ENCODE results near the gene SNCB. TPM values are rescaled to one million over a fixed set of nuclear protein-coding genes. Genes with fewer than 3 reads are reported as not detected.

The SNCB gene
- total and polyA plus RNA-seq, 7 experiments from 2014 or later = not detected

DNA sequence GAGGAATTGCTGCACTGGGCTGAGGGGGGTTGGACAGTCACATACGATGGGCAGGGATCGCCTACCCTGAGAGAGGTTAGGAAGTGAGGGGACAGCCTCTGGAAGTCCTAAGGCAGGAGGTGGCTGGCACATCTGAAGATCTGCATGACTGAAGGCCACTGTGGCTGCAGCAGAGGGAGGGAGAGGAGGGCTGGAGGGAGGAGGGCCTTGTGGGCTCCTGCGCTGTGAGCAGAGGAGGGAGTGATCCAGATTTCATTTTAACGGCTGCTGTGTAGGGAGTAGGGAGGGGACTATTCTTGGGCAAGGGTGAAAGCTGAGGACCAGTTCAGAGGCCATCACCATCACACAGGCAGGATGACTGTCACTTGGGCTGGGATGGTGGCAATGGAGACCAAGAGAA lies 7.2 kb upstream of the SNCB start:
- H3K27me3 ChIP-seq (ENCODE audit: control insufficient read depth in 2 of 2, insufficient read depth in 2 of 2, low read length in 2 of 2) = peaks cover 0 to 4% of the 10 kb centered on the region in 2 donors
- Mint-ChIP-seq H3K36me3 (peaks cover 0 to 5% (median 0%) of the 10 kb centered on the region in 5 donors), H3K27me3 (peaks cover 19 to 55% (median 25%) of the 10 kb centered on the region in 5 donors), H3K4me1 (peaks cover 0 to 8% (median 0%) of the 10 kb centered on the region in 7 donors), H3K9me3 (peaks cover 0 to 5% (median 0%) of the 10 kb centered on the region in 11 donors), H3K27ac (no peak overlapping the region), H3K4me3 (no peak overlapping the region)
- H3K36me3 ChIP-seq (ENCODE audit: control insufficient read depth in 2 of 3, insufficient read depth in 3 of 3, low read length in 3 of 3) = no peaks in the 10 kb centered on the region
- H3K27ac ChIP-seq (ENCODE audit: low read depth, low read length) = no peak overlapping the region
- CTCF ChIA-PET = no interaction called here
- no peak overlapping the region for H3K4me3 ChIP-seq (ENCODE audit: low read length)
- POLR2A ChIA-PET = no interaction called here
- intact Hi-C loops (cut with micrococcal nuclease) = no loop called here
- no peaks in the 10 kb centered on the region for H3K9me3 ChIP-seq (ENCODE audit: control insufficient read depth in 2 of 3, low read length in 3 of 3)
- DNase-seq (no peak), ATAC-seq (no peak)
- no peaks in the 10 kb centered on the region for H3K4me1 ChIP-seq (ENCODE audit: control insufficient read depth in 2 of 2, insufficient read depth in 2 of 2, low read length in 2 of 2)

GRCh38 chr5:176636426-176636825 lies 6.1 kb upstream of the SNCB start:
- no peak overlapping the region for H3K27ac ChIP-seq (ENCODE audit: low read depth, low read length)

GRCh38 chr5:176633598-176633997 lies 3.3 kb upstream of the SNCB start:
- Histone ChIP-seq H3K27me3 (ENCODE audit: control insufficient read depth in 2 of 2, insufficient read depth in 2 of 2, low read length in 2 of 2) (peaks cover 4 to 20% of the 10 kb centered on the region in 2 donors), H3K4me1 (ENCODE audit: control insufficient read depth in 2 of 2, insufficient read depth in 2 of 2, low read length in 2 of 2) (peaks cover 8 to 15% of the 10 kb centered on the region in 2 donors), H3K36me3 (ENCODE audit: control insufficient read depth in 2 of 3, insufficient read depth in 3 of 3, low read length in 3 of 3) (no peaks in the 10 kb centered on the region), H3K4me3 (ENCODE audit: low read length) (no peak overlapping the region), H3K27ac (ENCODE audit: low read depth, low read length) (no peak overlapping the region), H3K9me3 (ENCODE audit: control insufficient read depth in 2 of 3, low read length in 3 of 3) (no peaks in the 10 kb centered on the region)
- Mint-ChIP-seq H3K4me3 (no peak overlapping the region), H3K27ac (no peak overlapping the region), H3K9me3 (peaks cover 0 to 5% (median 0%) of the 10 kb centered on the region in 11 donors), H3K4me1 (peaks cover 5 to 16% (median 11%) of the 10 kb centered on the region in 7 donors), H3K36me3 (peaks cover 0 to 7% (median 4%) of the 10 kb centered on the region in 5 donors), H3K27me3 (peaks cover 42 to 85% (median 49%) of the 10 kb centered on the region in 5 donors)
- ChIA-PET CTCF (interaction anchor here (1.3 to 2.1 kb wide), 2 partner anchors 24 to 27 kb away, joined by 3 to 5 read pairs; no protein-coding TSS in a partner anchor), POLR2A (interaction anchor here (1.0 kb wide), 1 partner anchor 14 kb away, joined by 3 read pairs; the partner anchor contains the start of gene TSPAN17)
- ATAC-seq (no peak), DNase-seq (no peak)
- intact Hi-C loops (cut with micrococcal nuclease) = no loop called here

More at GRCh38 chr5:176636426-176636825, 6.1 kb upstream of the SNCB start:
- Mint-ChIP-seq H3K27me3 (peaks cover 24 to 65% (median 29%) of the 10 kb centered on the region in 5 donors), H3K36me3 (peaks cover 0 to 5% (median 0%) of the 10 kb centered on the region in 5 donors), H3K9me3 (peaks cover 0 to 5% (median 0%) of the 10 kb centered on the region in 11 donors), H3K4me3 (no peak overlapping the region), H3K4me1 (peaks cover 0 to 8% (median 0%) of the 10 kb centered on the region in 7 donors), H3K27ac (no peak overlapping the region)
- Histone ChIP-seq H3K4me1 (ENCODE audit: control insufficient read depth in 2 of 2, insufficient read depth in 2 of 2, low read length in 2 of 2) (no peaks in the 10 kb centered on the region), H3K27me3 (ENCODE audit: control insufficient read depth in 2 of 2, insufficient read depth in 2 of 2, low read length in 2 of 2) (peaks cover 0 to 9% of the 10 kb centered on the region in 2 donors), H3K9me3 (ENCODE audit: control insufficient read depth in 2 of 3, low read length in 3 of 3) (no peaks in the 10 kb centered on the region), H3K4me3 (ENCODE audit: low read length) (no peak overlapping the region), H3K36me3 (ENCODE audit: control insufficient read depth in 2 of 3, insufficient read depth in 3 of 3, low read length in 3 of 3) (no peaks in the 10 kb centered on the region)
- ATAC-seq (no peak), DNase-seq (no peak)
- ChIA-PET POLR2A (no interaction called here), CTCF (no interaction called here)
- intact Hi-C loops (cut with micrococcal nuclease) = no loop called here

DNA sequence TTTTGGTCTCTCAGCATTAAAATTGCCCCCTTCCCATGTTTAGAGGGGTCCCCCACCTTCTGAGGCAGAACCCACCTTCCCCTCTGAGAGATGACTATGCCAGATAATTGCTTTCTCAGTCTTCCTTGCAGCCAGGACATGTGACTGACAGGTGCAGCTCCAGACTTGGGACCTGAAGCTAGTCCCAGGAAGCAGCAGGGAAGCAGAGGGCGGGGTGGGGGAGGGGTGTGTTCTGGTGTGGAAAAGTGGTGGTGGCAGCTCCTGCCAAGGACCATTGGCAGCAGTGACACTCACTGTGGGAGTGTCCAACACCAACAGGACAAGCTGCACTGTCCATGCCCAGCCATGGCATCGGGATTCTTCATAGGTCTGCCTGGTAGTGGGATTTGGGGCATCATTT lies 2.4 kb upstream of the SNCB start:
- Mint-ChIP-seq H3K36me3 (peaks cover 0 to 7% (median 4%) of the 10 kb centered on the region in 5 donors), H3K9me3 (peaks cover 0 to 5% (median 0%) of the 10 kb centered on the region in 11 donors), H3K4me1 (peaks cover 7 to 16% (median 11%) of the 10 kb centered on the region in 7 donors), H3K4me3 (no peak overlapping the region), H3K27me3 (peaks cover 50 to 87% (median 56%) of the 10 kb centered on the region in 5 donors), H3K27ac (no peak overlapping the region)
- no peaks in the 10 kb centered on the region for H3K9me3 ChIP-seq (ENCODE audit: control insufficient read depth in 2 of 3, low read length in 3 of 3)
- H3K27me3 ChIP-seq (ENCODE audit: control insufficient read depth in 2 of 2, insufficient read depth in 2 of 2, low read length in 2 of 2) = peaks cover 4 to 21% of the 10 kb centered on the region in 2 donors
- H3K27ac ChIP-seq (ENCODE audit: low read depth, low read length) = no peak overlapping the region
- intact Hi-C loops (cut with micrococcal nuclease) = no loop called here
- H3K36me3 ChIP-seq (ENCODE audit: control insufficient read depth in 2 of 3, insufficient read depth in 3 of 3, low read length in 3 of 3) = no peaks in the 10 kb centered on the region
- DNase-seq (no peak), ATAC-seq (no peak)
- ChIA-PET POLR2A (no interaction called here), CTCF (interaction anchor here (1.3 to 2.1 kb wide), 2 partner anchors 25 to 28 kb away, joined by 3 to 5 read pairs; no protein-coding TSS in a partner anchor)
- no peak overlapping the region for H3K4me3 ChIP-seq (ENCODE audit: low read length)
- H3K4me1 ChIP-seq (ENCODE audit: control insufficient read depth in 2 of 2, insufficient read depth in 2 of 2, low read length in 2 of 2) = peaks cover 8 to 15% of the 10 kb centered on the region in 2 donors

GRCh38 chr5:176631383-176632200 lies 1.3 kb upstream of the SNCB start:
- DNase-seq = no peak
- Histone ChIP-seq H3K4me1 (ENCODE audit: control insufficient read depth in 2 of 2, insufficient read depth in 2 of 2, low read length in 2 of 2) (peaks cover 8 to 15% of the 10 kb centered on the region in 2 donors), H3K27me3 (ENCODE audit: control insufficient read depth in 2 of 2, insufficient read depth in 2 of 2, low read length in 2 of 2) (peaks cover 4 to 21% of the 10 kb centered on the region in 2 donors), H3K27ac (ENCODE audit: low read depth, low read length) (no peak overlapping the region), H3K36me3 (ENCODE audit: control insufficient read depth in 2 of 3, insufficient read depth in 3 of 3, low read length in 3 of 3) (no peaks in the 10 kb centered on the region), H3K4me3 (ENCODE audit: low read length) (no peak overlapping the region), H3K9me3 (ENCODE audit: control insufficient read depth in 2 of 3, low read length in 3 of 3) (no peaks in the 10 kb centered on the region)
- peaks cover 59 to 86% (median 67%) of the 10 kb centered on the region in 5 donors for H3K27me3 Mint-ChIP-seq
- H3K4me1 Mint-ChIP-seq = peaks cover 7 to 16% (median 11%) of the 10 kb centered on the region in 7 donors
- H3K4me3 Mint-ChIP-seq = peak overlapping the region in 2 of 10 donors; percentile 7 to 68
- H3K36me3 Mint-ChIP-seq = peaks cover 0 to 7% (median 4%) of the 10 kb centered on the region in 5 donors
- POLR2A ChIA-PET = no interaction called here
- no peak for ATAC-seq
- CTCF ChIA-PET = no interaction called here
- intact Hi-C loops (cut with micrococcal nuclease) = no loop called here
- H3K9me3 Mint-ChIP-seq = peaks cover 0 to 5% (median 0%) of the 10 kb centered on the region in 11 donors
- peak overlapping the region in 1 of 9 donors; percentile 56 for H3K27ac Mint-ChIP-seq

- H3K36me3 ChIP-seq (ENCODE audit: control insufficient read depth in 2 of 3, insufficient read depth in 3 of 3, low read length in 3 of 3) = no peaks in the 10 kb centered on the region
- CTCF ChIA-PET = no interaction called here
- no peaks in the 10 kb centered on the region for H3K9me3 ChIP-seq (ENCODE audit: control insufficient read depth in 2 of 3, low read length in 3 of 3)
- Mint-ChIP-seq H3K4me3 (peak overlapping the region; percentile 27 to 72 (median 58)), H3K27me3 (peaks cover 59 to 86% (median 73%) of the 10 kb centered on the region in 5 donors), H3K36me3 (peaks cover 0 to 7% (median 4%) of the 10 kb centered on the region in 5 donors), H3K4me1 (peaks cover 7 to 16% (median 11%) of the 10 kb centered on the region in 7 donors), H3K9me3 (peaks cover 0 to 5% (median 0%) of the 10 kb centered on the region in 11 donors), H3K27ac (no peak overlapping the region)
- intact Hi-C loops (cut with micrococcal nuclease) = loop anchor here in 1 of 2 donors (1.0 kb wide), 1 partner anchor 17 kb away; the partner anchor contains the start of gene TSPAN17
- peak overlapping the region; percentile 43 for H3K4me3 ChIP-seq (ENCODE audit: low read length)
- H3K4me1 ChIP-seq (ENCODE audit: control insufficient read depth in 2 of 2, insufficient read depth in 2 of 2, low read length in 2 of 2) = peaks cover 8 to 15% of the 10 kb centered on the region in 2 donors
- peaks cover 4 to 21% of the 10 kb centered on the region in 2 donors for H3K27me3 ChIP-seq (ENCODE audit: control insufficient read depth in 2 of 2, insufficient read depth in 2 of 2, low read length in 2 of 2)
- no peak for DNase-seq
- H3K27ac ChIP-seq (ENCODE audit: low read depth, low read length) = no peak overlapping the region
- POLR2A ChIA-PET = interaction anchor here (0.6 kb wide), 1 partner anchor 1138 kb away, joined by 3 read pairs; no protein-coding TSS in a partner anchor
- no peak for ATAC-seq
These were observed 418 bp upstream of the SNCB start for GRCh38 chr5:176630681-176631222.

Measured in naive thymus-derived CD4-positive, alpha-beta T cell (primary cell).